ENCODE measurements around the gene GREB1. TPM values are rescaled to one million over a fixed set of nuclear protein-coding genes. Genes with fewer than 3 reads are reported as not detected.
A peak's percentile ranks its signal among the peaks of the same experiment; 100 is the strongest.

GREB1 gene
- total RNA-seq, 1 donor from 2014 or later, result 143 TPM

- Mint-ChIP-seq H3K36me3 (ENCODE audit: low read depth) (peaks cover 25% of the 10 kb centered on the region), H3K4me1 (peaks cover 80% of the 10 kb centered on the region), H3K4me3 (peak overlapping the region; percentile 44), H3K9me3 (peaks cover 7% of the 10 kb centered on the region), H3K27me3 (ENCODE audit: low read depth) (no peaks in the 10 kb centered on the region), H3K27ac (ENCODE audit: unreplicated experiment) (no peak overlapping the region)
- no peak for DNase-seq (ENCODE audit: low read depth, low spot score)
- TF ChIP-seq, protein P1, sequence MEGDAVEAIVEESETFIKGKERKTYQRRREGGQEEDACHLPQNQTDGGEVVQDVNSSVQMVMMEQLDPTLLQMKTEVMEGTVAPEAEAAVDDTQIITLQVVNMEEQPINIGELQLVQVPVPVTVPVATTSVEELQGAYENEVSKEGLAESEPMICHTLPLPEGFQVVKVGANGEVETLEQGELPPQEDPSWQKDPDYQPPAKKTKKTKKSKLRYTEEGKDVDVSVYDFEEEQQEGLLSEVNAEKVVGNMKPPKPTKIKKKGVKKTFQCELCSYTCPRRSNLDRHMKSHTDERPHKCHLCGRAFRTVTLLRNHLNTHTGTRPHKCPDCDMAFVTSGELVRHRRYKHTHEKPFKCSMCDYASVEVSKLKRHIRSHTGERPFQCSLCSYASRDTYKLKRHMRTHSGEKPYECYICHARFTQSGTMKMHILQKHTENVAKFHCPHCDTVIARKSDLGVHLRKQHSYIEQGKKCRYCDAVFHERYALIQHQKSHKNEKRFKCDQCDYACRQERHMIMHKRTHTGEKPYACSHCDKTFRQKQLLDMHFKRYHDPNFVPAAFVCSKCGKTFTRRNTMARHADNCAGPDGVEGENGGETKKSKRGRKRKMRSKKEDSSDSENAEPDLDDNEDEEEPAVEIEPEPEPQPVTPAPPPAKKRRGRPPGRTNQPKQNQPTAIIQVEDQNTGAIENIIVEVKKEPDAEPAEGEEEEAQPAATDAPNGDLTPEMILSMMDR (conservative IDR thresholded peaks at IDR 0.05), result no peak
These were observed 41.1 kb upstream of the GREB1 start for GRCh38 chr2:11492720-11493119.

- no peaks in the 10 kb centered on the region for H3K27me3 Mint-ChIP-seq (ENCODE audit: low read depth)
- DNase-seq (ENCODE audit: low read depth, low spot score), result no peak
- peaks cover 7% of the 10 kb centered on the region for H3K9me3 Mint-ChIP-seq
- H3K27ac Mint-ChIP-seq (ENCODE audit: unreplicated experiment), result no peak overlapping the region
- peak overlapping the region; percentile 39 for H3K4me3 Mint-ChIP-seq
- H3K4me1 Mint-ChIP-seq, result peaks cover 80% of the 10 kb centered on the region
- TF ChIP-seq, protein P1 (conservative IDR thresholded peaks at IDR 0.05), result no peak
- H3K36me3 Mint-ChIP-seq (ENCODE audit: low read depth), result peaks cover 21% of the 10 kb centered on the region
These were observed 40.6 kb upstream of the GREB1 start for GRCh38 chr2:11493282-11493681.

DNA sequence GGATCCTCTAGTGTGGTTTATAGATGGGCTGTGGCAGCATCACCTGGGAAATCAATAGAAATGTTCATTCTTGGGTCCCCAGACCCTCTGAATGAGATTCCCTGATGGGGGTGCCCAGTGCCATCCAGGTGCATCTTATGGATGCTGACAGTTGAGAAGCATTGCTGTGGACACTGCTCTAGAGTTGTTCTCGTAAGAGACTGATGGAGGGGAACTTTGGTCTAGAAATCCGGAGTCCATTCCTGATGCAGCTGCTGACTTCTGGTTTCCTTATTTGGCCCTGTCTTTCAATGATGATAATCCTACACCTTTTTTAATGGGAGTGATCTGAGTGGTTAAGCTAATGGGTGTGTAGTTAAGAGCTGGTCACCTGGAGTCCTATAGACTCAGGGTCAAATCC lies 39.5 kb upstream of the GREB1 start:
- peak overlapping the region; percentile 47 for H3K4me3 Mint-ChIP-seq
- DNase-seq (ENCODE audit: low read depth, low spot score), result no peak
- TF ChIP-seq, protein P1 (conservative IDR thresholded peaks at IDR 0.05), result no peak
- H3K27me3 Mint-ChIP-seq (ENCODE audit: low read depth), result no peaks in the 10 kb centered on the region
- H3K36me3 Mint-ChIP-seq (ENCODE audit: low read depth), result peaks cover 16% of the 10 kb centered on the region
- no peak overlapping the region for H3K27ac Mint-ChIP-seq (ENCODE audit: unreplicated experiment)
- peaks cover 6% of the 10 kb centered on the region for H3K9me3 Mint-ChIP-seq
- peaks cover 83% of the 10 kb centered on the region for H3K4me1 Mint-ChIP-seq

- no peaks in the 10 kb centered on the region for H3K27me3 Mint-ChIP-seq (ENCODE audit: low read depth)
- TF ChIP-seq, protein P1 (conservative IDR thresholded peaks at IDR 0.05), result no peak
- H3K4me3 Mint-ChIP-seq, result peak overlapping the region; percentile 80
- peak; percentile 56 for DNase-seq (ENCODE audit: low read depth, low spot score)
- peaks cover 92% of the 10 kb centered on the region for H3K4me1 Mint-ChIP-seq
- H3K27ac Mint-ChIP-seq (ENCODE audit: unreplicated experiment), result peak overlapping the region; percentile 82
- peaks cover 8% of the 10 kb centered on the region for H3K36me3 Mint-ChIP-seq (ENCODE audit: low read depth)
- H3K9me3 Mint-ChIP-seq, result no peaks in the 10 kb centered on the region
These were observed 37.8 kb upstream of the GREB1 start for GRCh38 chr2:11495844-11496681.

- peaks cover 6% of the 10 kb centered on the region for H3K9me3 Mint-ChIP-seq
- H3K4me3 Mint-ChIP-seq, result peak overlapping the region; percentile 82
- peaks cover 13% of the 10 kb centered on the region for H3K36me3 Mint-ChIP-seq (ENCODE audit: low read depth)
- TF ChIP-seq, protein P1 (conservative IDR thresholded peaks at IDR 0.05), result no peak
- no peaks in the 10 kb centered on the region for H3K27me3 Mint-ChIP-seq (ENCODE audit: low read depth)
- H3K4me1 Mint-ChIP-seq, result peaks cover 81% of the 10 kb centered on the region
- peak overlapping the region; percentile 96 for H3K27ac Mint-ChIP-seq (ENCODE audit: unreplicated experiment)
- peak; percentile 25 for DNase-seq (ENCODE audit: low read depth, low spot score)
These were observed 35.3 kb upstream of the GREB1 start for GRCh38 chr2:11498543-11499034.

Measured in neural crest cell (in vitro differentiated cells).